NCI-H146 (cell line): Measurements from ENCODE around the gene BACE1.
"Not testable (repeated sequence)": the region's sequence is repeated elsewhere in the genome, so short reads cannot be mapped to it uniquely, and the experiment has no call there.

Experiments used
- DNase-seq: peaks from one replicate; lab custom pipeline; 2025; lab: John Stamatoyannopoulos, UW

Gene BACE1

GRCh38 chr11:117273550-117274289 is 42.3 kb downstream of the BACE1 start:
- no peak for DNase-seq

GRCh38 chr11:117272175-117272574 is 43.9 kb downstream of the BACE1 start:
- DNase-seq: not testable (repeated sequence)

DNA sequence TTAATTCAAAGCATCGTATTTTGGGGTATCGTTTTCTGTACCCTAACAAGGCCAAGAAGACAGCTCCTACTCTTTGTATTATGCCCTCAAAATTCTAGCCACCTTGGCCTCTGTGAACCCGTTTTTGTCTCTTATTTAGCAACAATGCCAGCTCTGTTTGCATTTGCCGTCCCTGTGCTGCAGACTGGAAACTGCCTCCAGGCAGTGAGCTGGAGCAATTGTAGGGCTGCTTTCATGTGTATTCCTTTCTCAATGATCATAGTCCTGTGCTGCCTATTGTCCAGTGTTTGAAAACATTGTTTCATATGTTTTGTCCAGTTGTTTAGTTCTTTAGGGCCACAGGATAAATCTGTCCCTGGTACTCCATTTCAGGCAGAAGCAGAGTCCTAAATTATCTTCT is 44.8 kb downstream of the BACE1 start:
- no peak for DNase-seq

- no peak for DNase-seq
These were observed 46.2 kb downstream of the BACE1 start for GRCh38 chr11:117269856-117270255.

- no peak for DNase-seq
These were observed 50.3 kb downstream of the BACE1 start for GRCh38 chr11:117265745-117266144.

- not testable (repeated sequence) for DNase-seq
These were observed 51.3 kb downstream of the BACE1 start for GRCh38 chr11:117264624-117265323.

DNA sequence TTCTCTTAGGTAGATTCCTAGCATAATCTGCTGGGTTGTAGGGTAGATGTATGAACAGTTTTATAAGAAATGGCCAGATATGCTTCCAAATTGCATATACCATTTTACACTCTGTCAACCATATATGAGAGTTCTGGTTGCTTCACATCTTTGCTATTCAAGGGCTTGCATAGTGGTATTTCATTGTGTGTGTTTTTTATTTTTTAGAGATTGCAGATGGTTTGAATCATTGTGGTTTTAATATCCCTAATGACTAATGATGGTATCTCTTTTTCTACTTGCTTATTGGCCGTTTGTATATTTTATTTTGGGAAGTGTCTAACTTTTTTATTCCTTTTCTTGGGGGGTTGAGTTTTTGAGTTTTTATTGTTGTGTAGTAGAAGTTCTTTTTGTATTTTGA is 56.6 kb downstream of the BACE1 start:
- no peak for DNase-seq

DNA sequence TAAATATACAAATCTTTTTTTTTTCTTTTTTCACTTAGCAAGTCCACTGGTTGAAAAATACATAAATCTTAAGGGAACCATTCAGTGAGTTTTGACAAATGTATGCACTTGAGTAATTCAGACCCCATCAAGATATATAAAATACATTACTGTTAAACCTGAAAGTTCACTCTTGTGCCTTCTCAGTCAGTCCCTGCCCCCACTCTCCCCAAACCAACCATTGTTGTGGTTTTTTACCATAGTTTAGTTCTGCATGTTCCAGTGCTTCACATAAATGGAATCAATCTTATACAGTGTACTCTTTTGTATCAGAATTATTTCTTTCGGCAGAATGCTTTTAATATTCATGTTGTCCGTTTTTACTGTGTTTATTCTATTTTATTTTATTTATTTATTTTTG is 57.5 kb downstream of the BACE1 start:
- no peak for DNase-seq

- DNase-seq: no peak
These were observed 59.5 kb downstream of the BACE1 start for GRCh38 chr11:117256573-117256972.

- DNase-seq: no peak
These were observed 60.1 kb downstream of the BACE1 start for GRCh38 chr11:117255966-117256365.

DNA sequence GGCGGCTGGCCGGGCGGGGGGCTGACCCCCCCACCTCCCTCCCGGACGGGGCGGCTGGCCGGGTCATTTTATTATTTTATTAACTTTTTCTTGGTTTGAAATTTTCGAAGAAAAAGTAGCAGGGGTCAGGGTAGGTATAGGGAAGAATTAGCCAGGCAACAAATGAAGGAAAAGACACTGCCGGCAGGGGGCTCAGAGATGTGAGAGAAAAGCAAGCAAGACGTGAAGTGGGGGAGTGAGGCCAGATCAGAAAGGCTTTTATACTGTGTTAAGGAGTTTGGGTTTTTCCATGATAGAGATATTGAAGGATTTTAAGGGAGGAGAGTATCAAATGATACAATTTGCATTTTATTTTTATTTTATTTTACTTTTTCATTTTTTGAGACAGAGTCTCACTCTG is 64.5 kb downstream of the BACE1 start:
- DNase-seq: no peak

DNA sequence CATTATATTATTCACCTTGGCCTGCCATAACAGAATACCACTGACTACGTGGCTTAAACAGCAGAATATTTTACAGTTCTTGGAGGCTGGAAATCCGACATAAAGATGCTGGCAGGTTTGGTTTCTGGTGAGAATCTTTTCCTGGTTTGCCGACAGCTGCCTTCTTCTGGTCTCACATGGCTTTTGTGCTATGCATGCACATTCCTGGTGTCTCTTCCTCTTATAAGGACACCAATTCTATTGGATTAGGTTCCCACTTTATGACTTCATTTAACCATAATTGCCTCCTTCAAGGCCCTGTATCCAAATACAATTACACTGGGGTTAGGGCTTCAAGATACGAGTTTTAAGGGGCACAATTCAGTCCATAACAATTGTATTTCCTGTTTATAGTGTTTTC is 66.5 kb downstream of the BACE1 start:
- DNase-seq: no peak

DNA sequence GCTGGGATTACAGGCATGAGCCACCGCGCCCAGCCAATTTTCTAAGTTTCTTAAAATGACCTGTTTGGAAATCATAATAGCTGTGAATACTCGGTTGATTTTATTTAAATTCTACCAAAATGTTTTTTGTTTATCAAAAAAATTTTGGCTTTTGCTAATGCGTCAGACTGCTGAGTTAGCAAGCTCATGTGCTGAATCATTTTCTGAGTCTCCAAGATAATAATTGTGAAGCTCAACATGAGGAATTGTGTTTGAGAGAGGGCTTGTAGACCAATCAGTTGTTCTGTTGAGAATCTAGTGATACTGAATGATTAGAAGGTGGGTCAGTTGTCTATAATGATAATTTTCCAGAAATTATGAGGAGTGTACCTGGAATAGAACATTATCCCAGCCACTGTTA is 67.7 kb downstream of the BACE1 start:
- DNase-seq: no peak

- no peak for DNase-seq
These were observed 76.8 kb downstream of the BACE1 start for GRCh38 chr11:117239295-117239694.

DNA sequence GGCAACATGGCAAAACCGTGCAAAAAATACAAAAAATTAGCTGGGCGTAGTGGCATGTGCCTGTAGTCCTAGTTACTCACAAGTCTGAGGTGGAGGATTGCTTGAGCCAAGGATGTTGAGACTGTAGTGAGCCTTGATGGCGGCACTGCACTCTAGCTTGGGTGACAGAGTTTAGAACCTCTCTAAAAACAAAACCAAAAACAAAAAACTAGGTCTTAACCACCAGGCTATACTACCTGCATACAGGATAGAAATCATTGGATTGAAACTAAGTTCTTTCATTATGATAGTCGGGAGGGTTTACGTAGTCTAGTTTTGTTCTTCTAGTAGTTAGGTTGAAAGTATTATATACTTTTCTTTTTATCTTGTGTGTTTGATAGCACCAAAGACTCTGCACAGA is 77.8 kb downstream of the BACE1 start:
- no peak for DNase-seq
